Effector memory CD4-positive, alpha-beta T cell (primary cell): ENCODE data around the gene ZCCHC4.
"Not testable (repeated sequence)": the region's sequence is repeated elsewhere in the genome, so short reads cannot be mapped to it uniquely, and the experiment has no call there.

Experiments used
- DNase-seq, 3 donors: peaks; one replicate each; pipeline ENCODE4 v3.0.0-alpha.2; 2020
- H3K27ac ChIP-seq: 2 replicates; pipeline ENCODE4 v1.7.0; 2013; ENCODE audit warnings: mild to moderate bottlenecking, low read length, moderate library complexity; ENCODE audit not compliant: insufficient read depth, poor library complexity, severe bottlenecking
- H3K27me3 ChIP-seq: replicated peaks from 2 replicates; pipeline ENCODE4 v1.7.0; 2013; ENCODE audit warnings: mild to moderate bottlenecking, low read length; ENCODE audit not compliant: insufficient read depth, control insufficient read depth, poor library complexity, severe bottlenecking
- H3K36me3 ChIP-seq: 2 replicates; pipeline ENCODE4 v1.7.0; 2013; ENCODE audit warnings: mild to moderate bottlenecking, low read length, moderate library complexity; ENCODE audit not compliant: control insufficient read depth, insufficient read depth
- H3K4me1 ChIP-seq: 2 replicates; pipeline ENCODE4 v1.7.0; 2013; ENCODE audit warnings: low read length, mild to moderate bottlenecking; ENCODE audit not compliant: control insufficient read depth, insufficient read depth, poor library complexity, severe bottlenecking
- H3K4me3 ChIP-seq: 2 replicates; pipeline ENCODE4 v1.7.0; 2013; ENCODE audit warnings: low read length, low read depth, mild to moderate bottlenecking; ENCODE audit not compliant: insufficient read depth, poor library complexity, severe bottlenecking
- H3K9me3 ChIP-seq: 2 replicates; pipeline ENCODE4 v1.7.0; 2013; ENCODE audit warnings: mild to moderate bottlenecking, low read length, moderate library complexity; ENCODE audit not compliant: control insufficient read depth

Gene ZCCHC4

DNA sequence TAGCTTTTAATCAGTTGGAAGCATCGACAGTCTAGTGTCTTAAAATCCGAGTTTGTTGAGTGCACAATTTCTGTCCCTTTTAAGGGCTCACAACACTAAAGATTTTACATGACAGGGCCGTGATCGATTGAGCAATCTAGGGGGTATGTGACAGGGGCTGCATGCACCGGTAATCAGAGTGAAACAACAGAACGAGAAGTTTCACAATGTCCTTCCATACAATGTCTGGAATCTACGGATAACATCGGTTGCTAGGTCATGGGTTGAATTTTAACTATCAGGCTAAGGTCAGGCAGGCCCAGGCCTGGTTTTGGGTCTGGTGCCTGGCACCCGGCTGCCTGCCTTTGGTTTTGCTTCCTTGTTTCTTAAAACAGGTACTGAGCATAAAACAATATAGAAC, 60.0 kb downstream of the ZCCHC4 start:
- H3K27me3 ChIP-seq, H3K4me3 ChIP-seq, H3K27ac ChIP-seq, DNase-seq, H3K4me1 ChIP-seq, H3K36me3 ChIP-seq, H3K9me3 ChIP-seq: not testable (repeated sequence)

DNA sequence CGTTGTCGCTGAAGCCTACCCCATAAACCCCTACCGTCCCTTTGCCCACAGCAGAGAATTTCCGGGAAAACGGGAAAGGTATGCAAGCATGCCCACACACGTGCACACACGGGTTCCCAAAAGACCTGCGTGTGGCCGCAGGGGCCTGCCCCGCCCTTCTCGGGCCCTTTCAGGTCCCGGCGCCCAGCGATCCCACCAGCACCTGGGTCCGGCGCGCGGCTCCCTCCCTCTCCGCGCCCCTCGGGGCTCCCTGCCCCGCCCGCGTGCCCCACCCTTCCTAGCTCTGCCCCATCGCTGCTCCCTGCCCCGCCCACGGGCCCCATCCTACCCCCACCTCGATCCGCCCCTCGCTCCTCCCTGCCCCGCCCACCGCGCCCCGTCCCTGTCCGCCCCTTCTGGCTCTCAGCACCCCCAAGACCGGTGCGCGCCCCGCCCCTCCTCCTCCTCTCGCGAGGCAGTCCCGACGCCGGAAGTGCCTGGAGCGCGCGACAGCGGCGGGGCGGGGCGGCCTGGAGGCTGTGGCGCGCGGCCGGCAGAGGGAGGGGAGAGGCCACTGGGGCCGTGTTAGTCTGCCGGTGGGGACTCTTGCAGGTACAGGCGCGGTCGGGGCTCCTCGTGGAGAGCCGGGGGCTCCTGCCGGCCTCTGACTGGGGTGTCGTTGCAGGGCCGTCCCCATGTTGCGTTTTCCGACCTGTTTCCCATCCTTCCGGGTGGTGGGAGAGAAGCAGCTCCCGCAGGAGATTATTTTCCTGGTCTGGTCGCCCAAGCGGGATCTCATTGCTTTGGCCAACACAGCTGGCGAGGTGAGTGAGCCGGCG, 64.4 kb downstream of the ZCCHC4 start, which contains the start of gene ANAPC4:
ANAPC4 (plus strand) TSS at position 510 of the 818 bp plus-strand sequence; CDS start at position 675, 165 bp downstream.
- peak; percentile 95 to 97 (median 96) for DNase-seq
- Histone ChIP-seq H3K9me3 (no peaks in the 10 kb centered on the region), H3K36me3 (no peaks in the 10 kb centered on the region)

DNA sequence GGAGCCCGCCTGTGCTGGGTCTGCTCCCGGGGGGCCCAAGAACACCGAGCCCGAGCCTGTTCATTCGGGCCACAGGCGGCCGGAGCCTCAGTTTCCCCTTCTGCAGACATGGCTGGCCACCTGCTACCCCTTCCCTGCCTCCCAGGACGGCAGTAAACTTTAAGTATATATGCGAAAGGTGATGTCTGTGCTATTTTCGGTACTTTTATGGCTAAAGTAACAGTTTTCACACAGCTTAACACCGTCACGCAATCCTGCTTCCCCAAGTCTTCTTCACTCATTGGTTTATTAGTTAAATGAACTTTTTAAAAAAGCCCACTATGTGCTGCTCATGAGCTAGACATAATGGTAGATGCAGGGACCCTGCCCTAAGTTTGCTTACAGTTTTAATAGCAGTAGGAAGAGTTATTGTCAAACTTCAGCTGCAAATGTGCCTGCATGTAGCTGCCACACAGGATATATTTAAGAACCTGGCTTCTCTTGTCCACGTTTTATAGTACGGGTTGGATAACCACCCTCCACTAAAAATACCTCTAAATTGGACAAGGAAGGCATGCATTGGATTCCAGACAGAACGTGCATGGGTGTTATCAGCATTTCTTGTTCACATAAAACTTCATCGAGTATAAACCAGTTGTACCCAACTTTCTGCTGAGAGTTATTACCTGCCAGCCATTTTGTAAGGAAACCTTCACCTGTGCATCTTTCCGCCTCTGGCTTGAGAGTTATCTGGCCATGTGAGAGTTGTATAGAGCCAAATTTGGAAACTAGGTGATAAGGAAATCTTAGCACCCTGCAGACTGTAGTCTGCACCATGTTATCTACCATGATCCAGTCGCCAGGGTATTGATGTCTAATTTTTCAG, 65.2 kb downstream of the ZCCHC4 start:
- DNase-seq = no peak
- Histone ChIP-seq H3K27me3 (no peaks in the 10 kb centered on the region), H3K27ac (peak overlapping the region; percentile 56), H3K9me3 (no peaks in the 10 kb centered on the region), H3K4me3 (peak overlapping the region; percentile 91), H3K36me3 (peaks cover 4% of the 10 kb centered on the region), H3K4me1 (peaks cover 7% of the 10 kb centered on the region)

More for the DNA sequence above, 64.4 kb downstream of the ZCCHC4 start, which contains the start of gene ANAPC4:
- peak within 1 kb of the TSS; percentile 56 for H3K27ac ChIP-seq
- H3K4me1 ChIP-seq = peaks cover 7% of the 10 kb centered on the region
- peak within 1 kb of the TSS; percentile 91 for H3K4me3 ChIP-seq
- no peaks in the 10 kb centered on the region for H3K27me3 ChIP-seq

DNA sequence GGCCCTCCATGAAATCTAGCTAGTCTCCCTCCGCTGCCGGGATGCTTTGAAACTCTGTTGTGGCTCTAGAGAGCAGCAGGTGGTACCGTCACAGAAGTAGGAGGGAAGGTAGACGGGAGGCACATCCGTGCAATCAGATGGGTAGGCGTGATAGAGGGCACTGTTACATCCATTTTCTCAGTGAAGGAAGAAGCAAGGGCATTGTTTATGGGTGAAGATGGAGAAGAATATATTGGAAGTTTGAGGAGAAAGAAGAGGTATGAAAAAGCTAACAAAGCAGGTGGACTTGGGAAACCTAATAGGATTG, 65.8 kb downstream of the ZCCHC4 start:
- H3K36me3 ChIP-seq = peaks cover 4% of the 10 kb centered on the region
- peaks cover 7% of the 10 kb centered on the region for H3K4me1 ChIP-seq
- no peak overlapping the region for H3K27ac ChIP-seq
- no peak overlapping the region for H3K4me3 ChIP-seq
- DNase-seq = no peak
- H3K9me3 ChIP-seq = no peaks in the 10 kb centered on the region
- no peaks in the 10 kb centered on the region for H3K27me3 ChIP-seq

DNA sequence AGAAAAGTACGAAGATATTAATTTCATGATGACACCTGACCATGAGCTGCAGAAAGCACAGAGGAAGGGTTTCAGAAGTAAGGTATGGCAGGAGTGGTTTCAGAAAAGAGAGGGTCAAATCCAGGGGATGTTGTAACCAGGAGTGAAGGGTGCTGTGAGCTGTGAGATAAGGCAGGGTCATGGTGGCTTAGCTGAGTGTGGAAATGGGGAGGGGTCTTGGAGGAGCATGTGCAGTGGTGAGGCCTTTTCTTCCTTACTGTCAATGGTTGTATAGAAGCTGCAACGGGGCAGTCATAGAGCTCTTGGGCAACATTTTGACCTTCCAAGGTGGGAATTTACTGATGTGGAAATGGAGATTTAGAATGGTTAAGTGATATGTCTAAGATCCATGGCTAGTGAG, 67.0 kb downstream of the ZCCHC4 start:
- Histone ChIP-seq H3K27me3 (no peaks in the 10 kb centered on the region), H3K4me1 (peaks cover 7% of the 10 kb centered on the region), H3K27ac (no peak overlapping the region), H3K9me3 (no peaks in the 10 kb centered on the region), H3K36me3 (peaks cover 11% of the 10 kb centered on the region), H3K4me3 (no peak overlapping the region)
- no peak for DNase-seq

DNA sequence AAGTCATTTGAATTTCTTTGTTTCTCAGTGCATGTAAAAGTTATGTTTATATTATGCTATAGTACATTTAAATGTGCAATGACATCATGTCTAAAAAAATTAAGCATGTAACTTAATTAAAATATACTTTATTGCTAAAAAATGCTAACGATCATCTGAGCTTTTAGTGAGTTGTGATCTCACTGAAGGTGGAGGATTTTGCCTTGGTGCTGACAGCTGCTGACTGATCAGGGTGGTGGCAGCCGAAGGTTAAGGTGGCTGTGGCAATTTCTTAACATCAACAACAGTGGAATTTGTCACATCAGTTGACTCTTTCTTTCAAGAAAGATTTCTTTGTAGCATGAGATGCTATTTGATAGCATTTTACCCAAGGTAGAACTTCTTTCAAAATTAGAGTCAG, 71.1 kb downstream of the ZCCHC4 start:
- no peaks in the 10 kb centered on the region for H3K27me3 ChIP-seq
- H3K4me3 ChIP-seq = no peak overlapping the region
- no peak for DNase-seq
- no peak overlapping the region for H3K27ac ChIP-seq
- no peaks in the 10 kb centered on the region for H3K9me3 ChIP-seq
- peaks cover 3% of the 10 kb centered on the region for H3K4me1 ChIP-seq
- H3K36me3 ChIP-seq = peaks cover 23% of the 10 kb centered on the region

DNA sequence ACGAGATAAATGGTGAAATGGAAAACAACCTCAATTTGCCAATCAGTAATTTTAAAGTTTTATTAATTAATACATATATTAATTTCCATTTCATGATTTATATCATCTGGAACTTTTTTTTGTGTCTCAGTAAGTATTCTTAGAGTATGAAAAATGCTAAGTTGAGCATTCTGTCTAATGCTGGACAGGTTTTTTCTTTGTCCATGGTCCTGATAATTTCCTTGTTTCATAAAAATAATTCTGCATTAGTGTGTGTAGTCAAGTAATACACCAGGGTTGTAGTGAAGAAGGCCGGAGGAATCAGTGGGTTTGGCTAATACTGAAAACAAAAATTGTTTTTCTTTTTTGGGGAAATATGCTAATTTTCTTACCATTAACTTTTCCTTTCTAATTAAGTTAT, 74.4 kb downstream of the ZCCHC4 start:
- DNase-seq = no peak
- Histone ChIP-seq H3K27me3 (no peaks in the 10 kb centered on the region), H3K9me3 (no peaks in the 10 kb centered on the region), H3K4me3 (no peak overlapping the region), H3K4me1 (no peaks in the 10 kb centered on the region), H3K36me3 (peaks cover 49% of the 10 kb centered on the region), H3K27ac (no peak overlapping the region)

DNA sequence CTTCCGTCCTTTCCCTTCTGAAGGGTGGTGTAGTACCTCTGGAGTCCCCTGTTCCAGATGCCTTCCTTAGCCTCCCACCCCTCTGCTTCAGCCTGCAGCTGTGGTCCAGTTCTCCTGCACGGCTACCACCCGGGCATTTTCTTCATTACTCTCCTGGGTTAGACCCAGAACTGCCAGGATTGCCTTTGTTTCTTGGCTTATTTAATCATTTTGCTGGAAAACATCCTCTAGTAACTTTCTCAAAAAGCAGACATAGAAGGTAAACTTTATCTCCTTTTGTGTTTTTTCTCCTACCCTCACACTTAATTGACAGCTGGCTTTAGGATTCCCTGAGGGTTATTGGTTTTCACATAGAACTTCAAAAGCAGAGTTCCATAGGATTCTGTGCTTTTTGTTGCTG, 84.7 kb downstream of the ZCCHC4 start:
- DNase-seq = no peak
- Histone ChIP-seq H3K36me3 (peaks cover 77% of the 10 kb centered on the region), H3K4me3 (no peak overlapping the region), H3K27me3 (no peaks in the 10 kb centered on the region), H3K27ac (no peak overlapping the region), H3K4me1 (no peaks in the 10 kb centered on the region), H3K9me3 (no peaks in the 10 kb centered on the region)

DNA sequence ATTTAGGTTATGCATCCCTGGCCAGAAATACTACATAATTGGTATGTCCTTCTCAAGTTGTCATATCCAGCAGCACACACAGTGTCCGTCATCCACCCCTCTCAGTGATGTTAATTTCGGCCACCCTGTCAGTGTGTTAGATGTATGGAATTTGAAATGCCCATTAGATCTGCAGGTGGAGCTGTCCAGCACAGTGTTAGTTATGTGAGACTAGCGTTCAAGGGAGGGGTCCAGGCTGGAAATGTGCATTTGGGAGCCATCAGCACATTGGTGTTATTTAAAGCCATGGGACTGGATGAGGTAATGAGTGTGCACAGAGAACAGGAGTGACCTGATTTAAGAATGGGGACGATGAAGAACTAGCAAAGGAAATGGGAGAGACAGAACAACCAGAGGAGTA, 86.9 kb downstream of the ZCCHC4 start:
- no peak for DNase-seq
- no peaks in the 10 kb centered on the region for H3K9me3 ChIP-seq
- H3K27me3 ChIP-seq = no peaks in the 10 kb centered on the region
- peaks cover 75% of the 10 kb centered on the region for H3K36me3 ChIP-seq
- H3K4me1 ChIP-seq = no peaks in the 10 kb centered on the region
- H3K27ac ChIP-seq = no peak overlapping the region
- H3K4me3 ChIP-seq = no peak overlapping the region

DNA sequence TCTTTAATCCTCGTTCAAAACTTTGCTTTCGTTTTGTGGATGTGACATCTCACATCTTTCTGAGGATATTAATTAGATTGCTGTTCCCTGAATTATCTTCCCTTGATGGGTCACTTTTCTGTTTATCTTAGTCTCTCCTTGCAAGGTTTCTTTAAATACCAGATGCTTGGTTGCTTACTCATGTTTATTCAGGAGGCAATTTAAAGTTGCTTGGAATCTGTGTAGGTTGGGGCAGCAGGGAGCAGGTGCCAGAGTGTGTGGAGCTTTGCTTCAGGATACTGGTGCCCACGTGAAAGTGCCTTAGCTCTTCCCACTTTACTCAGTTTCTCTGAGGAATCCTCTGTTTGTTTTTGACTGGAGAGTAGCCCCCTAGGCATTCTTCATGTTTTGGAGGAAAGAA, 88.5 kb downstream of the ZCCHC4 start:
- Histone ChIP-seq H3K4me3 (no peak overlapping the region), H3K36me3 (peaks cover 76% of the 10 kb centered on the region), H3K27me3 (no peaks in the 10 kb centered on the region), H3K4me1 (no peaks in the 10 kb centered on the region), H3K27ac (no peak overlapping the region), H3K9me3 (no peaks in the 10 kb centered on the region)
- no peak for DNase-seq
